Measurements from ENCODE around the gene SLC13A2. TPM values are rescaled to one million over a fixed set of nuclear protein-coding genes. Genes with fewer than 3 reads are reported as not detected.

Gene SLC13A2
- total RNA-seq, 2 donors from 2014 or later: not detected

DNA sequence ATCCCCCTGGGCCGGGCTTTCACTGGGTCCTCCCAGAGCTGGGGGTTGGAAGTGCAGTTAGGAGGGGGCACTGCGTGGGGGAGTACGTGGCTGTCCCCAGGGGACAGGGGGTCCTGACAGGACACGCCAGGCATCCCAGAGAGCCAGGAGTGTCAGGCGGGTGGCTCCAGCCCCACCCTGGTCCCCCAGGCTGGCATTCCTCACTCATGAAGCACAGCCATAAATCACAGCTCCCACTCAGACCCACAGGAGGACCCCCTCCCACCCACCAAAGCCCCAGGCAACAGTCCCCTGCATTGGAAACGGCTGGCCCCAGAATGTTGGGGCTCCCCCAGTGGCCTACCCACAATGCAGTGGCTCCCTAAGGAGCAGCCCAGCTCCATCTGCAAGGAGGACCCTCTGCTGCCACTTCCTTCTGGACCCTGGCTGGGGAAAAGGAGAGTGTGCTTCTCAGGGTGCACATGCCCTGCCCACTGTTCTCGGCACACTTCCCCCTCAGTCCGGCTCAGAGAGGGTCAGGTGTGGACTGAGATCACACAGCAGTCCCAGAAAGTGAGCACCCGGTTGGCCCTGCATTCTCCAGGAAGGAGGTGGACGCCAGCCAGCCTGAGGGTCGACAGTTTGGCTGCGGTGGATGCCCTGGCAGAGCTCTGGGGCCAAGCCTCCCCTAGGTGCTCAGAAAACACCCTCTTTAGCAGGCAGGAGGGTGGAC, 25.4 kb downstream of the SLC13A2 start:
- ATAC-seq (ENCODE audit: insufficient number of reproducible peaks, low FRiP score, low read depth) (no peak), DNase-seq (ENCODE audit: low spot score) (no peak)
- Histone ChIP-seq H3K27me3 (replicated peaks; ENCODE audit: insufficient read depth) (peaks cover 3% of the 10 kb centered on the region), H3K27ac (no peak overlapping the region), H3K36me3 (no peaks in the 10 kb centered on the region), H3K4me3 (no peak overlapping the region), H3K9me3 (no peaks in the 10 kb centered on the region), H3K4me1 (ENCODE audit: control insufficient read depth in 1 of 2, low read depth in 2 of 2) (no peaks in the 10 kb centered on the region)
- TF ChIP-seq, protein P1, sequence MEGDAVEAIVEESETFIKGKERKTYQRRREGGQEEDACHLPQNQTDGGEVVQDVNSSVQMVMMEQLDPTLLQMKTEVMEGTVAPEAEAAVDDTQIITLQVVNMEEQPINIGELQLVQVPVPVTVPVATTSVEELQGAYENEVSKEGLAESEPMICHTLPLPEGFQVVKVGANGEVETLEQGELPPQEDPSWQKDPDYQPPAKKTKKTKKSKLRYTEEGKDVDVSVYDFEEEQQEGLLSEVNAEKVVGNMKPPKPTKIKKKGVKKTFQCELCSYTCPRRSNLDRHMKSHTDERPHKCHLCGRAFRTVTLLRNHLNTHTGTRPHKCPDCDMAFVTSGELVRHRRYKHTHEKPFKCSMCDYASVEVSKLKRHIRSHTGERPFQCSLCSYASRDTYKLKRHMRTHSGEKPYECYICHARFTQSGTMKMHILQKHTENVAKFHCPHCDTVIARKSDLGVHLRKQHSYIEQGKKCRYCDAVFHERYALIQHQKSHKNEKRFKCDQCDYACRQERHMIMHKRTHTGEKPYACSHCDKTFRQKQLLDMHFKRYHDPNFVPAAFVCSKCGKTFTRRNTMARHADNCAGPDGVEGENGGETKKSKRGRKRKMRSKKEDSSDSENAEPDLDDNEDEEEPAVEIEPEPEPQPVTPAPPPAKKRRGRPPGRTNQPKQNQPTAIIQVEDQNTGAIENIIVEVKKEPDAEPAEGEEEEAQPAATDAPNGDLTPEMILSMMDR (IDR thresholded peaks at IDR 0.05): no peak

DNA sequence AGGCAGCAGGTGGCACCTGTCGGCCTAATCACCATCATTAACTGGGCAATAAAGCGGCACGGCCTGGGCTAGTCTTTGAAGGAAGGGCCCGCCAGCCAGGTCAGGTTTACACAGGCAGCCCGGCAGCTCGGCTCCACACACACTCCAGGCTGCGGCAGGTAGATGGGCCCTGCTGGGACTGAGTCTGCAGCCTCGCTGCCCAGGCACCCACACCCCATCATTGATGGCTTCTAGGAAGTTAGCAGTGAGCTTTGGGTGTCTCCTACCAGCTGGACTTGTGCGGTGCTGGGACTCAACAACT, 25.9 kb downstream of the SLC13A2 start:
- TF ChIP-seq, protein P1 (IDR thresholded peaks at IDR 0.05): no peak
- no peak for DNase-seq (ENCODE audit: low spot score)
- no peaks in the 10 kb centered on the region for H3K4me1 ChIP-seq (ENCODE audit: control insufficient read depth in 1 of 2, low read depth in 2 of 2)
- H3K27ac ChIP-seq: no peak overlapping the region
- no peaks in the 10 kb centered on the region for H3K9me3 ChIP-seq
- H3K27me3 ChIP-seq (replicated peaks; ENCODE audit: insufficient read depth): peaks cover 3% of the 10 kb centered on the region
- H3K4me3 ChIP-seq: no peak overlapping the region
- no peak for ATAC-seq (ENCODE audit: insufficient number of reproducible peaks, low FRiP score, low read depth)
- no peaks in the 10 kb centered on the region for H3K36me3 ChIP-seq

DNA sequence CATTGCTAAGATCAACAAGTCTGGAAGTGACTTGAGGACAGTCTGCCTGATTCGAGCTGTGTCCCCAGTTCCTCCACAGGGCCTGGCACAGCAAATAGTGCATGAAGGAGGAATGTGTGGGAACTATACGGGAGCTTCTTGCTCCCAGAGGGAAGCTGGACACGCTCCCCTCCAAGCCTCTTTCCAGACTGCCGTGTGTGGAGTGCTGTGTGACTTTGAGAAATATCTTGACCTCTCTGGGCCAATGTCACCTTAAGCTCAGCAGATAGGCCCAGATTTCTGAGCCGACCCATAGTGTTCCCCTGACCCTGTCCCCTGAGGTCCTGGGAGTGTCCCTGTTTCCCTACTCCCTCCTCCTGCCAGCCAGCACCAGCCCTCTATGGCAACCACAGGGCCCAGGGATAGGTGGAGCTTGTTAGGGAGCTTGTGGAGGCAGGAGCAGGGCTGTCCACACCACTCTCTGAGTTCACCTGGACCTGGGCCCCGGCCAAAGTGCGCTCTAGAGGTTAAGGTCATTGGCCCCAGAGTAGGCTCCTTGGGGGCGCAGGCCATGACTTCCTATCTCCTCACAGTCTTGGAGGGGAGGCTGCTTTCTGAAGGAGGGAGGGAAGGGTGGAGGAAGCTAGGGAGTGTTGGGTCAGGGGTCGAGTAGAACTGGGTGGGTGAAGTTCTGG, 26.4 kb downstream of the SLC13A2 start:
- TF ChIP-seq, protein P1 (IDR thresholded peaks at IDR 0.05): no peak
- ATAC-seq (ENCODE audit: insufficient number of reproducible peaks, low FRiP score, low read depth): no peak

DNA sequence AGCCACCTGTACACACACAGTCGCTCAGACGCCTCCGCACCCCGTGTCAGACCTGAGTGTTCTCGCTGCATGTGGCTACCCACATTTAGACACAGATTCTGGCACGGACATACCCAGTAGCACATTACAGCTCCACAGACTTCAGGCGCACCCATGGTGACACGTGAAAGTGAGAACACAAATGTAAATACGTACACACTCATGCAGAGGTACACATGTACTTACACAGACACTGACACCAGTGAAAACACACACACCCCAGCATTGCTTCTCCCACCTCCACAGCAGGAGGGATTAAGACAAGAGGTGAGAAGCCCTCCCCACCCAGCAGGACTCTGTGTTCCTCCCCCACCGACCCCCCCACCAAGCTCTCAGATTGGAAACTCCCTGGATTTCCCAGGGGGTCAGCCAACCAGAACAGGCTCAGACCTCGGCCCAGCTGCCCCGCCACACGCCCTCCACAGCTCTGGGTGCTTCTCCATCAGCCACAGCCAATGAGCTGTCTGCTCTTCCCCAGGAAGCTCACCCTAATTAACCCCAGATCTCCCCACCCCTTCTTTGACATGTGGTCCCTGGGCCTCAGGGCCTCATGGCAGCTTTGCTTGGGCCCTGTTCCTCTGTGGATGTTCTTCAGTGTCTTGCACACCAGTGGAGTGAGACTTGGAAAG, 27.4 kb downstream of the SLC13A2 start:
- TF ChIP-seq, protein P1 (IDR thresholded peaks at IDR 0.05): no peak
- DNase-seq (ENCODE audit: low spot score): no peak

More for the DNA sequence above, 26.4 kb downstream of the SLC13A2 start:
- Histone ChIP-seq H3K4me1 (ENCODE audit: control insufficient read depth in 1 of 2, low read depth in 2 of 2) (no peaks in the 10 kb centered on the region), H3K27ac (no peak overlapping the region), H3K36me3 (no peaks in the 10 kb centered on the region), H3K4me3 (no peak overlapping the region), H3K9me3 (no peaks in the 10 kb centered on the region), H3K27me3 (replicated peaks; ENCODE audit: insufficient read depth) (peaks cover 3% of the 10 kb centered on the region)
- DNase-seq (ENCODE audit: low spot score): no peak

More for the DNA sequence above, 27.4 kb downstream of the SLC13A2 start:
- Histone ChIP-seq H3K4me3 (no peak overlapping the region), H3K27ac (no peak overlapping the region), H3K36me3 (no peaks in the 10 kb centered on the region), H3K4me1 (ENCODE audit: control insufficient read depth in 1 of 2, low read depth in 2 of 2) (no peaks in the 10 kb centered on the region), H3K27me3 (replicated peaks; ENCODE audit: insufficient read depth) (no peaks in the 10 kb centered on the region), H3K9me3 (no peaks in the 10 kb centered on the region)
- no peak for ATAC-seq (ENCODE audit: insufficient number of reproducible peaks, low FRiP score, low read depth)
